Measurements from ENCODE around the gene MINAR1. TPM values are rescaled to one million over a fixed set of nuclear protein-coding genes. Genes with fewer than 3 reads are reported as not detected.

The MINAR1 gene
- total RNA-seq, 1 donor from 2014 or later, result 0.75 TPM

GRCh38 chr15:79454063-79454462 lies 21.9 kb downstream of the MINAR1 start:
- DNase-seq (ENCODE audit: low read depth), result no peak
- no peaks in the 10 kb centered on the region for H3K36me3 ChIP-seq (ENCODE audit: control insufficient read depth, insufficient read depth, low read length)
- H3K4me3 ChIP-seq (ENCODE audit: low read depth, low read length), result no peak overlapping the region
- H3K27me3 ChIP-seq (ENCODE audit: control insufficient read depth, insufficient read depth, low read length), result peaks cover 5% of the 10 kb centered on the region
- TF ChIP-seq CTCF (IDR thresholded peaks at IDR 0.05; ENCODE audit: insufficient read depth, low read length, poor library complexity, severe bottlenecking), result no peak

- DNase-seq (ENCODE audit: low read depth), result no peak
- no peak for TF ChIP-seq CTCF (IDR thresholded peaks at IDR 0.05; ENCODE audit: insufficient read depth, low read length, poor library complexity, severe bottlenecking)
- Histone ChIP-seq H3K27me3 (ENCODE audit: control insufficient read depth, insufficient read depth, low read length) (peaks cover 5% of the 10 kb centered on the region), H3K4me3 (ENCODE audit: low read depth, low read length) (no peak overlapping the region), H3K36me3 (ENCODE audit: control insufficient read depth, insufficient read depth, low read length) (no peaks in the 10 kb centered on the region)
Observed at GRCh38 chr15:79455361-79455760, 23.2 kb downstream of the MINAR1 start.

- Histone ChIP-seq H3K27me3 (ENCODE audit: control insufficient read depth, insufficient read depth, low read length) (peaks cover 5% of the 10 kb centered on the region), H3K36me3 (ENCODE audit: control insufficient read depth, insufficient read depth, low read length) (no peaks in the 10 kb centered on the region), H3K4me3 (ENCODE audit: low read depth, low read length) (no peak overlapping the region)
- DNase-seq (ENCODE audit: low read depth), result no peak
- no peak for TF ChIP-seq CTCF (IDR thresholded peaks at IDR 0.05; ENCODE audit: insufficient read depth, low read length, poor library complexity, severe bottlenecking)
Observed at GRCh38 chr15:79455943-79456342, 23.8 kb downstream of the MINAR1 start.

GRCh38 chr15:79458491-79458890 lies 26.4 kb downstream of the MINAR1 start:
- Histone ChIP-seq H3K36me3 (ENCODE audit: control insufficient read depth, insufficient read depth, low read length) (no peaks in the 10 kb centered on the region), H3K27me3 (ENCODE audit: control insufficient read depth, insufficient read depth, low read length) (no peaks in the 10 kb centered on the region), H3K4me3 (ENCODE audit: low read depth, low read length) (no peak overlapping the region)
- DNase-seq (ENCODE audit: low read depth), result no peak
- no peak for TF ChIP-seq CTCF (IDR thresholded peaks at IDR 0.05; ENCODE audit: insufficient read depth, low read length, poor library complexity, severe bottlenecking)

- H3K4me3 ChIP-seq (ENCODE audit: low read depth, low read length), result no peak overlapping the region
- DNase-seq (ENCODE audit: low read depth), result no peak
- TF ChIP-seq CTCF (IDR thresholded peaks at IDR 0.05; ENCODE audit: insufficient read depth, low read length, poor library complexity, severe bottlenecking), result no peak
- H3K27me3 ChIP-seq (ENCODE audit: control insufficient read depth, insufficient read depth, low read length), result no peaks in the 10 kb centered on the region
- no peaks in the 10 kb centered on the region for H3K36me3 ChIP-seq (ENCODE audit: control insufficient read depth, insufficient read depth, low read length)
Observed at GRCh38 chr15:79459666-79460065, 27.5 kb downstream of the MINAR1 start.

- no peak for DNase-seq (ENCODE audit: low read depth)
- no peak for TF ChIP-seq CTCF (IDR thresholded peaks at IDR 0.05; ENCODE audit: insufficient read depth, low read length, poor library complexity, severe bottlenecking)
- no peak overlapping the region for H3K4me3 ChIP-seq (ENCODE audit: low read depth, low read length)
- no peaks in the 10 kb centered on the region for H3K27me3 ChIP-seq (ENCODE audit: control insufficient read depth, insufficient read depth, low read length)
- no peaks in the 10 kb centered on the region for H3K36me3 ChIP-seq (ENCODE audit: control insufficient read depth, insufficient read depth, low read length)
Observed at GRCh38 chr15:79463043-79463780, 31.1 kb downstream of the MINAR1 start.

Measured in kidney epithelial cell (primary cell).